GM12891 (cell line): Measurements from ENCODE around the gene ANK3.

ENCODE experiments used
- POLR2A ChIP-seq: IDR thresholded peaks from 2 replicates; pipeline ENCODE4 v1.6.1; 2011; ENCODE audit warnings: low read depth, low read length, control low read depth
- POLR2AphosphoS5 ChIP-seq: IDR thresholded peaks from 2 replicates; pipeline ENCODE4 v1.6.1; 2011; ENCODE audit warnings: low read depth, low read length, control low read depth
- SPI1 ChIP-seq: IDR thresholded peaks from 2 replicates; pipeline ENCODE4 v1.6.1; 2011; ENCODE audit warnings: low read depth, low read length, control low read depth
- TAF1 ChIP-seq: IDR thresholded peaks from 2 replicates; pipeline ENCODE4 v1.6.1; 2011; ENCODE audit warnings: low read depth, low read length, control low read depth

GRCh38 chr10:60209874-60210570, 179.7 kb downstream of the ANK3 start:
- TF ChIP-seq POLR2AphosphoS5 (no peak), POLR2A (no peak), TAF1 (no peak), SPI1 (no peak)
